ENCODE data around the gene METTL4. TPM values are rescaled to one million over a fixed set of nuclear protein-coding genes. Genes with fewer than 3 reads are reported as not detected.

Gene METTL4
- total RNA-seq, 1 experiment from 2014 or later, result 15.5 TPM

DNA sequence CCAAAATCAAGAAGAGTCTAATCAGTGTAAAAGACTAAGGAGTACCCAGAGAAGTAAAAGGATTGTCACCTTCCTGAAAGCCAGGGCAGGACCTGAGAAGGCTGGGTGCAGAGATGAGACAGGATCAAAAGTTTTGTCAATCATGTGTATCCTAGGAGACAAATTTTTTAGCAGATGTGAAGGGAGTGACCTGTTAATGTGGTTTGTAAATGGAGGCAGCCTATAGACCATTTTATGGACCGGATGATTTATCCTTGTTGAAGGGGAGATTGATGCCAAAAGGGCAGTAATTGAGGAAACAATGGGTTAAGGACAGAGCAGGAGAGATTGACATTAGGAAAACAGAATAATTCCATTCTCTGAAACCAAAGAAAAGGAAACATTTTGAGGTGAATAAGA lies 865 bp upstream of the METTL4 start:
- no peak for DNase-seq (ENCODE audit: low read depth, low spot score)
- H3K9ac ChIP-seq (ENCODE audit: low read length), result peak overlapping the region; percentile 85
- peak overlapping the region; percentile 41 for H2AFZ ChIP-seq (ENCODE audit: low read depth, low read length, poor library complexity, severe bottlenecking)
- peak overlapping the region; percentile 91 for H3K27ac ChIP-seq (ENCODE audit: low read depth, low read length)
- ATAC-seq, result no peak
- ChIA-PET POLR2A (no interaction called here), CTCF (no interaction called here), RAD21 (ENCODE audit: low non-redundant PET in 1 of 2, low total read pairs in 2 of 2, uncharacterized antibody in 2 of 2, unreplicated experiment in 2 of 2) (no interaction called here)
- peaks cover 8 to 16% of the 10 kb centered on the region in 2 experiments; a peak in 3 of 4 replicates for H3K4me1 ChIP-seq (ENCODE audit: control insufficient read depth in 1 of 2, insufficient read depth in 2 of 2, low read length in 2 of 2)
- peak overlapping the region; percentile 86 for H3K4me2 ChIP-seq (ENCODE audit: low read length)
- no peaks in the 10 kb centered on the region for H4K20me1 ChIP-seq (ENCODE audit: insufficient read depth)
- intact Hi-C loops (cut with micrococcal nuclease), result loop anchor here (5.0 kb wide), 1 partner anchor 85 kb away; the partner anchor contains the start of gene SMCHD1
- H3K9me3 ChIP-seq (ENCODE audit: control insufficient read depth in 1 of 2, insufficient read depth in 1 of 2, low read depth in 1 of 2, low read length in 2 of 2), result no peaks in the 10 kb centered on the region
- H3K4me3 ChIP-seq (replicated peaks in 1 of 2; ENCODE audit: low read depth in 1 of 2, low read length in 2 of 2), result peak overlapping the region; percentile 80 to 91
- peaks cover 60% of the 10 kb centered on the region for H3K79me2 ChIP-seq (ENCODE audit: insufficient read depth, low read length)
- no peaks in the 10 kb centered on the region for H3K27me3 ChIP-seq (ENCODE audit: insufficient read depth, low read length)
- no peak for TF ChIP-seq ZNF274 (IDR thresholded peaks at IDR 0.05; ENCODE audit: low read depth, low read length)
- TF ChIP-seq, protein P1, sequence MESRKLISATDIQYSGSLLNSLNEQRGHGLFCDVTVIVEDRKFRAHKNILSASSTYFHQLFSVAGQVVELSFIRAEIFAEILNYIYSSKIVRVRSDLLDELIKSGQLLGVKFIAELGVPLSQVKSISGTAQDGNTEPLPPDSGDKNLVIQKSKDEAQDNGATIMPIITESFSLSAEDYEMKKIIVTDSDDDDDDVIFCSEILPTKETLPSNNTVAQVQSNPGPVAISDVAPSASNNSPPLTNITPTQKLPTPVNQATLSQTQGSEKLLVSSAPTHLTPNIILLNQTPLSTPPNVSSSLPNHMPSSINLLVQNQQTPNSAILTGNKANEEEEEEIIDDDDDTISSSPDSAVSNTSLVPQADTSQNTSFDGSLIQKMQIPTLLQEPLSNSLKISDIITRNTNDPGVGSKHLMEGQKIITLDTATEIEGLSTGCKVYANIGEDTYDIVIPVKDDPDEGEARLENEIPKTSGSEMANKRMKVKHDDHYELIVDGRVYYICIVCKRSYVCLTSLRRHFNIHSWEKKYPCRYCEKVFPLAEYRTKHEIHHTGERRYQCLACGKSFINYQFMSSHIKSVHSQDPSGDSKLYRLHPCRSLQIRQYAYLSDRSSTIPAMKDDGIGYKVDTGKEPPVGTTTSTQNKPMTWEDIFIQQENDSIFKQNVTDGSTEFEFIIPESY (IDR thresholded peaks at IDR 0.05; ENCODE audit: extremely low read depth, insufficient replicate concordance, low read length), result no peak
- TF ChIP-seq ZFX (IDR thresholded peaks at IDR 0.05), result no peak
- TF ChIP-seq RAD21 (IDR thresholded peaks at IDR 0.05; ENCODE audit: low read depth), result no peak
- TF ChIP-seq SP1 (IDR thresholded peaks at IDR 0.05; ENCODE audit: low read depth), result no peak
- no peaks in the 10 kb centered on the region for H3K9me2 ChIP-seq (ENCODE audit: insufficient read depth)
- H3K36me3 ChIP-seq (ENCODE audit: control insufficient read depth in 1 of 2, insufficient read depth in 2 of 2, low read length in 2 of 2), result peaks cover 17 to 18% of the 10 kb centered on the region in 2 experiments
- BruUV-seq (replicated peaks), result no TSS peak

- peaks cover 7 to 8% of the 10 kb centered on the region in 2 experiments for H3K36me3 ChIP-seq (ENCODE audit: control insufficient read depth in 1 of 2, insufficient read depth in 2 of 2, low read length in 2 of 2)
- peaks cover 8 to 16% of the 10 kb centered on the region in 2 experiments; a peak in 3 of 4 replicates for H3K4me1 ChIP-seq (ENCODE audit: control insufficient read depth in 1 of 2, insufficient read depth in 2 of 2, low read length in 2 of 2)
- no peaks in the 10 kb centered on the region for H3K27me3 ChIP-seq (ENCODE audit: insufficient read depth, low read length)
- no peaks in the 10 kb centered on the region for H3K9me3 ChIP-seq (ENCODE audit: control insufficient read depth in 1 of 2, insufficient read depth in 1 of 2, low read depth in 1 of 2, low read length in 2 of 2)
- H3K4me3 ChIP-seq (replicated peaks in 1 of 2; ENCODE audit: low read depth in 1 of 2, low read length in 2 of 2), result peak overlapping the region; percentile 80 to 91
- DNase-seq (ENCODE audit: low read depth, low spot score) (peak; percentile 55), ATAC-seq (peak; percentile 81)
- TF ChIP-seq, protein P2, sequence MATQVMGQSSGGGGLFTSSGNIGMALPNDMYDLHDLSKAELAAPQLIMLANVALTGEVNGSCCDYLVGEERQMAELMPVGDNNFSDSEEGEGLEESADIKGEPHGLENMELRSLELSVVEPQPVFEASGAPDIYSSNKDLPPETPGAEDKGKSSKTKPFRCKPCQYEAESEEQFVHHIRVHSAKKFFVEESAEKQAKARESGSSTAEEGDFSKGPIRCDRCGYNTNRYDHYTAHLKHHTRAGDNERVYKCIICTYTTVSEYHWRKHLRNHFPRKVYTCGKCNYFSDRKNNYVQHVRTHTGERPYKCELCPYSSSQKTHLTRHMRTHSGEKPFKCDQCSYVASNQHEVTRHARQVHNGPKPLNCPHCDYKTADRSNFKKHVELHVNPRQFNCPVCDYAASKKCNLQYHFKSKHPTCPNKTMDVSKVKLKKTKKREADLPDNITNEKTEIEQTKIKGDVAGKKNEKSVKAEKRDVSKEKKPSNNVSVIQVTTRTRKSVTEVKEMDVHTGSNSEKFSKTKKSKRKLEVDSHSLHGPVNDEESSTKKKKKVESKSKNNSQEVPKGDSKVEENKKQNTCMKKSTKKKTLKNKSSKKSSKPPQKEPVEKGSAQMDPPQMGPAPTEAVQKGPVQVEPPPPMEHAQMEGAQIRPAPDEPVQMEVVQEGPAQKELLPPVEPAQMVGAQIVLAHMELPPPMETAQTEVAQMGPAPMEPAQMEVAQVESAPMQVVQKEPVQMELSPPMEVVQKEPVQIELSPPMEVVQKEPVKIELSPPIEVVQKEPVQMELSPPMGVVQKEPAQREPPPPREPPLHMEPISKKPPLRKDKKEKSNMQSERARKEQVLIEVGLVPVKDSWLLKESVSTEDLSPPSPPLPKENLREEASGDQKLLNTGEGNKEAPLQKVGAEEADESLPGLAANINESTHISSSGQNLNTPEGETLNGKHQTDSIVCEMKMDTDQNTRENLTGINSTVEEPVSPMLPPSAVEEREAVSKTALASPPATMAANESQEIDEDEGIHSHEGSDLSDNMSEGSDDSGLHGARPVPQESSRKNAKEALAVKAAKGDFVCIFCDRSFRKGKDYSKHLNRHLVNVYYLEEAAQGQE (IDR thresholded peaks at IDR 0.05; ENCODE audit: low read depth), result no peak
- peak; percentile 42 for TF ChIP-seq POLR2AphosphoS5 (IDR thresholded peaks at IDR 0.05; ENCODE audit: low read depth, low read length)
- 0 out of 2 replicates have a peak, but pooled peaks have one; percentile 20 for TF ChIP-seq EGR1 (IDR thresholded peaks at IDR 0.05; ENCODE audit: low read depth)
- peak overlapping the region; percentile 91 for H3K27ac ChIP-seq (ENCODE audit: low read depth, low read length)
- H3K9ac ChIP-seq (ENCODE audit: low read length), result peak overlapping the region; percentile 85
- intact Hi-C loops (cut with micrococcal nuclease), result loop anchor here (5.0 kb wide), 1 partner anchor 87 kb away; the partner anchor contains the start of gene SMCHD1
- no peaks in the 10 kb centered on the region for H4K20me1 ChIP-seq (ENCODE audit: insufficient read depth)
- ChIA-PET POLR2A (interaction anchor here (0.6 to 0.8 kb wide), 2 partner anchors 8 to 16 kb away, joined by 3 read pairs; no protein-coding TSS in a partner anchor), RAD21 (ENCODE audit: low non-redundant PET in 1 of 2, low total read pairs in 2 of 2, uncharacterized antibody in 2 of 2, unreplicated experiment in 2 of 2) (no interaction called here), CTCF (interaction anchor here (1.1 kb wide), 1 partner anchor 675 kb away, joined by 3 read pairs; no protein-coding TSS in a partner anchor)
- peak overlapping the region; percentile 86 for H3K4me2 ChIP-seq (ENCODE audit: low read length)
- BruUV-seq (replicated peaks), result TSS peak; percentile 76
- H2AFZ ChIP-seq (ENCODE audit: low read depth, low read length, poor library complexity, severe bottlenecking), result peak overlapping the region; percentile 94
- H3K79me2 ChIP-seq (ENCODE audit: insufficient read depth, low read length), result peaks cover 55% of the 10 kb centered on the region
- H3K9me2 ChIP-seq (ENCODE audit: insufficient read depth), result no peaks in the 10 kb centered on the region
Measured at GRCh38 chr18:2570772-2571199, 519 bp downstream of the METTL4 start.
